K562 (cell line): Measurements from ENCODE around the gene GAD1. TPM values are rescaled to one million over a fixed set of nuclear protein-coding genes. Genes with fewer than 3 reads are reported as not detected.
A peak's percentile ranks its signal among the peaks of the same experiment; 100 is the strongest.

ENCODE experiments used
- CBFA2T2 ChIP-seq: fragments of 450-650 bp; conservative IDR thresholded peaks from 2 replicates; pipeline ENCODE4 v1.6.1; 2017; ENCODE audit warnings: mild to moderate bottlenecking
- CTCF ChIP-seq, 3 experiments: IDR thresholded peaks in 2 of 3; conservative IDR thresholded peaks in 1 of 3; 2 replicates each; pipeline ENCODE4 v1.5.1; 2011 to 2012; ENCODE audit warnings: low read length in 3 of 3, mild to moderate bottlenecking in 3 of 3, control low read depth in 2 of 3, improper control_type of control experiment in 1 of 3, inconsistent platforms in 1 of 3, low read depth in 1 of 3, mixed read lengths in 1 of 3, moderate library complexity in 1 of 3; ENCODE audit not compliant: insufficient read depth in 2 of 3
- EP400 ChIP-seq: fragments of 450-650 bp; IDR thresholded peaks from 2 replicates; pipeline ENCODE4 v1.6.1; 2017; ENCODE audit warnings: antibody characterized with exemption, mild to moderate bottlenecking, moderate library complexity
- ERF ChIP-seq: fragments of 450-650 bp; formaldehyde crosslinking; IDR thresholded peaks from 2 replicates; pipeline ENCODE4 v1.4.0; 2020; ENCODE audit warnings: mild to moderate bottlenecking, mixed read lengths
- FOXM1 ChIP-seq, 2 experiments: fragments of 450-650 bp in 1 of 2; sonication (generic) in 1 of 2; formaldehyde crosslinking in 1 of 2; IDR thresholded peaks; 2 replicates each; pipeline versions ENCODE4 v1.6.1 to v1.9.0; 2017 to 2022; ENCODE audit warnings: low read depth in 2 of 2, mild to moderate bottlenecking in 2 of 2, missing genetic modification reagents in 1 of 2, moderate library complexity in 1 of 2
- HDAC2 ChIP-seq: fragments of 450-650 bp; IDR thresholded peaks from 2 replicates; pipeline ENCODE4 v1.6.1; 2016; ENCODE audit warnings: mild to moderate bottlenecking
- HNRNPK ChIP-seq: fragments of 200-400 bp; formaldehyde crosslinking; IDR thresholded peaks from one replicate; pipeline ENCODE4 v1.6.1; 2018; ENCODE audit warnings: mild to moderate bottlenecking, low read depth, low read length; ENCODE audit not compliant: poor library complexity, severe bottlenecking
- HOXB6 ChIP-seq: fragments of 250-450 bp; sonication (Bioruptor Pico); IDR thresholded peaks from 2 replicates; pipeline ENCODE4 v1.5.1; 2022; ENCODE audit warnings: mild to moderate bottlenecking, borderline replicate concordance
- MYBL2 ChIP-seq, 2 experiments: fragments of 450-650 bp in 1 of 2; sonication (generic) in 1 of 2; formaldehyde crosslinking in 1 of 2; IDR thresholded peaks; 2 replicates each; pipeline versions ENCODE4 v1.6.1 to v1.8.1; 2017 to 2022; ENCODE audit warnings: borderline replicate concordance in 1 of 2, inconsistent platforms in 1 of 2, low read depth in 1 of 2, mild to moderate bottlenecking in 1 of 2, missing genetic modification reagents in 1 of 2, moderate library complexity in 1 of 2
- NBN ChIP-seq: fragments of 450-650 bp; IDR thresholded peaks from 2 replicates; pipeline ENCODE4 v1.6.1; 2016; ENCODE audit warnings: low read depth, mild to moderate bottlenecking
- NCOA6 ChIP-seq: fragments of 450-650 bp; IDR thresholded peaks from 2 replicates; pipeline ENCODE4 v1.6.1; 2017; ENCODE audit warnings: mild to moderate bottlenecking
- NFATC3 ChIP-seq: fragments of 450-650 bp; IDR thresholded peaks from 2 replicates; pipeline ENCODE4 v1.6.1; 2017; ENCODE audit warnings: mild to moderate bottlenecking
- PRDM10 ChIP-seq: fragments of 450-650 bp; IDR thresholded peaks from 2 replicates; pipeline ENCODE4 v1.6.1; 2018; ENCODE audit not compliant: partially characterized antibody
- RBM39 ChIP-seq: fragments of 200-400 bp; formaldehyde crosslinking; optimal IDR thresholded peaks from 2 replicates; pipeline ENCODE3; 2018; ENCODE audit warnings: low read depth, low read length
- SMARCE1 ChIP-seq: fragments of 450-650 bp; IDR thresholded peaks from 2 replicates; pipeline ENCODE4 v1.7.1; 2016; ENCODE audit warnings: mild to moderate bottlenecking
- SOX6 ChIP-seq: fragments of 450-650 bp; IDR thresholded peaks from 2 replicates; pipeline ENCODE4 v1.6.1; 2014; ENCODE audit warnings: mild to moderate bottlenecking
- TAF7 ChIP-seq: fragments of 450-650 bp; IDR thresholded peaks from 2 replicates; pipeline ENCODE4 v1.6.1; 2016; ENCODE audit warnings: missing genetic modification characterization, missing compliant biosample characterization
- TFAP4 ChIP-seq: sonication (generic); formaldehyde crosslinking; IDR thresholded peaks from 2 replicates; pipeline ENCODE4 v1.8.0; 2022; ENCODE audit warnings: missing genetic modification reagents, mild to moderate bottlenecking, moderate library complexity, borderline replicate concordance
- ZFP36 ChIP-seq: fragments of 150-350 bp; IDR thresholded peaks from 2 replicates; pipeline ENCODE4 v1.6.1; 2018; ENCODE audit warnings: low read length, low read depth; ENCODE audit not compliant: partially characterized antibody
- ZNF316 ChIP-seq: fragments of 450-650 bp; IDR thresholded peaks from 2 replicates; pipeline ENCODE4 v1.6.1; 2016
- ZNF655 ChIP-seq: fragments of 250-450 bp; sonication (Bioruptor Pico); IDR thresholded peaks from 2 replicates; pipeline ENCODE4 v1.5.0; 2021
- polyA plus RNA-seq, 8 experiments: library from polyadenylated mRNA; depleted of rRNA in 4 of 8; stranded (reverse) in 5 of 8; unstranded in 3 of 8; fragments of >200 nt; fragmentation: Nextera tagmentation in 2 of 8; fragmentation: Illumina TruSeq in 1 of 8; extraction: Ambion mirVana in 2 of 8; extraction: Trizol in 1 of 8; gene quantifications; 2 replicates each; pipeline versions ENCODE4 v1.2.1 to v1.2.3, GENCODE V29; 2011 to 2014; ENCODE audit warnings: inconsistent platforms in 1 of 8, missing spikeins in 1 of 8
- total RNA-seq, 7 experiments: library from RNA; depleted of rRNA in 6 of 7; stranded (reverse); fragments of >200 nt in 6 of 7; fragmentation: Illumina TruSeq in 2 of 7; extraction: Trizol in 2 of 7; gene quantifications; 2 replicates each; pipeline versions ENCODE4 v1.2.1 to v1.2.3, GENCODE V29; 2011 to 2021; ENCODE audit warnings: low replicate concordance in 1 of 7

The GAD1 gene
- total and polyA plus RNA-seq, 9 of the 15 experiments (the other 6 are each of a cell fraction or from before 2014, with no cell fraction given) = 2.7 to 29.1 (median 15.7) TPM

- TF ChIP-seq PRDM10 (peak; percentile 12), ERF (CRISPR knock-in tag) (0 out of 2 replicates have a peak, but pooled peaks have one; percentile 58), NBN (peak; percentile 67; the same call in 1 of the 2 replicates), MYBL2 (IDR thresholded peaks at IDR 0.05; ENCODE audit: low read depth) (no peak), MYBL2 (CRISPR knock-in tag; IDR thresholded peaks at IDR 0.05; ENCODE audit: borderline replicate concordance) (no peak), SMARCE1 (peak; percentile 52; the same call in 1 of the 2 replicates), HDAC2 (peak; percentile 72; the same call in 1 of the 2 replicates), HNRNPK (no peak), ZNF316 (0 out of 2 replicates have a peak, but pooled peaks have one; percentile 3), ZNF655 (CRISPR knock-in tag) (no peak), CBFA2T2 (no peak), TAF7 (tag) (0 out of 2 replicates have a peak, but pooled peaks have one; percentile 28), NFATC3 (0 out of 2 replicates have a peak, but pooled peaks have one; percentile 63), NCOA6 (no peak), RBM39 (peak; percentile 74), HOXB6 (CRISPR knock-in tag) (no peak), TFAP4 (peak; percentile 43; the same call in 1 of the 2 replicates), FOXM1 (IDR thresholded peaks at IDR 0.05; ENCODE audit: low read depth) (peak; percentile 42), FOXM1 (CRISPR knock-in tag; IDR thresholded peaks at IDR 0.05; ENCODE audit: low read depth) (no peak), ZFP36 (peak; percentile 3), SOX6 (peak; percentile 36; the same call in 1 of the 2 replicates), EP400 (peak; percentile 49; the same call in 1 of the 2 replicates), CTCF (IDR thresholded peaks at IDR 0.05 in 2 of 3, conservative IDR thresholded peaks at IDR 0.05 in 1 of 3; ENCODE audit: insufficient read depth in 2 of 3, low read depth in 1 of 3, low read length in 3 of 3) (peak; percentile 44 to 50 (median 45); a peak in 5 of 6 replicates)
Measured at GRCh38 chr2:170770008-170770605, 46.6 kb upstream of the GAD1 start, which contains the start of gene ERICH2 (continued).
